ENCODE data around the gene RNF149.
"Not testable (repeated sequence)": the region's sequence is repeated elsewhere in the genome, so short reads cannot be mapped to it uniquely, and the experiment has no call there.

Gene RNF149

DNA sequence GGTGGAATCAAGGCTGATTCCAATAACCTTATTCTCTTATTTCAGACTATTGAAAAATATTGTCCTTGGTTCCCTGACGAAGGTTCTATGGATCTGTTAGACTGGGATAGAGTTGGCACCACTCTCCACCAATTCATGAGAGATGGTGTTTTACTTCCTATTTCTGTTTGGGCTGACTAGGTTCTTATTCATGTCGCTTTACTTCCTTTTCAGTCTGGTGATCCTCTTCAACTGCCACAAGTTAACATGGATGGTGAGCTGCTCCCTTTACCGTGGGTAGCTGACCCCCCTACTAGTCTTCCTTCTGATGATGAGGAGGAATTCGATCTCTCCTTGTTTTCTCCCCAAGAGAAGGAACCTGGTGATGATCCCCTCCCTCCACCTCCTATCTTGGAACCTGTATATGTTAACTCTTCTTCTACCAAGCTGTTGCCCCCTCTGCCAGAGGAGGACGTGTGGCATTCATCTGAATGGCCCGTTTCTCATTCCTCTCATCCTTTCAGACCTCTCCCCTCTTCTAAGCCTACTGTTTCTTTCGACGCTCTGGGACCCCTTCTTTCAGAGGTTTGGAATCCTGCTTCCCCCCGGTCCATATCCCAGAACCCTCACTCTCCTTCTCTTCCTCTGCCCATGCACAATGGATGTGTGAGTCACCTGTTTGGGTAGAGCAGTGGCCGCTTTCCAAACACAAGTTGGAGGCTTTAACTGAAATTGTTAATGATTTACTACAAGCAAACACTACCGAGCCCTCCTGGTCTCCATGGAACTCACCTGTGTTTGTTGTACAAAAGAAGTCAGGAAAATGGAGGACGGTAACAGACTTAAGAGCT is 69.4 kb downstream of the RNF149 start:
- no peak overlapping the region for H3K4me2 ChIP-seq (ENCODE audit: low read depth, low read length, poor library complexity, severe bottlenecking)
- no peaks in the 10 kb centered on the region for H3K79me2 ChIP-seq (ENCODE audit: insufficient read depth, low read length)
- no peak overlapping the region for H2AFZ ChIP-seq (ENCODE audit: low read depth, low read length, severe bottlenecking)
- no peak overlapping the region for H3K4me3 ChIP-seq (ENCODE audit: insufficient read depth, low read length, poor library complexity, severe bottlenecking)
- no peak overlapping the region for H3K9ac ChIP-seq (ENCODE audit: low read length)
- no peak overlapping the region for H3K27ac ChIP-seq (ENCODE audit: low read depth, low read length)
- H3F3A ChIP-seq (ENCODE audit: insufficient read depth) = no peaks in the 10 kb centered on the region
- no peaks in the 10 kb centered on the region for H3K36me3 ChIP-seq (ENCODE audit: low read length)
- TF ChIP-seq CTCF (IDR thresholded peaks at IDR 0.05; ENCODE audit: insufficient read depth, low read length, poor library complexity, severe bottlenecking) (no peak), EZH2phosphoT487 (conservative IDR thresholded peaks at IDR 0.05; ENCODE audit: low read length) (no peak)
- H3K9me2 ChIP-seq (replicated peaks; ENCODE audit: insufficient read depth, low read length) = no peaks in the 10 kb centered on the region
- no peaks in the 10 kb centered on the region for H4K20me1 ChIP-seq (ENCODE audit: low read depth, low read length)
- H3K9me3 ChIP-seq (ENCODE audit: insufficient read depth, low read length) = no peaks in the 10 kb centered on the region
- no peaks in the 10 kb centered on the region for H3K27me3 ChIP-seq (ENCODE audit: low read length)

DNA sequence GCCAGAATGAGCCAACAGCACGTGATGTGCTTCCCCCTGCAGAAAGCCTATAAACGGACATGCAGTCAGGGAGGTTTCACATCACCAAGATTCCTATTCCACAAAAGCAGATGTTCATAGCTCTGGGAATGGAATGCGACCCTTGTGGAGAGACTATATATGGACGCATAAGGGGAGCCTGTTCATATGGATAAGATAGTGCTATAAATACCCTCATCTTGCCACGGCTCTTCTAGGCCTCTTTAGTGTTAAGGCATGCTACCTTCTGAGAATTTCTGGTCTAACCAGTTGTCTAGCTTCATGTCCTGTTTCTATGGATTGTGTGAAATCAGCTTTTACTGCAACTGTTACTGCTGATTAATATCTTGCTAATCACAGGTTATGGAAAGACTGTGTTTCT is 70.6 kb downstream of the RNF149 start:
- H3K79me2 ChIP-seq (ENCODE audit: insufficient read depth, low read length); H3K9me3 ChIP-seq (ENCODE audit: insufficient read depth, low read length); H2AFZ ChIP-seq (ENCODE audit: low read depth, low read length, severe bottlenecking); H3K27ac ChIP-seq (ENCODE audit: low read depth, low read length); H3K4me2 ChIP-seq (ENCODE audit: low read depth, low read length, poor library complexity, severe bottlenecking); H4K20me1 ChIP-seq (ENCODE audit: low read depth, low read length); H3F3A ChIP-seq (ENCODE audit: insufficient read depth); H3K4me3 ChIP-seq (ENCODE audit: insufficient read depth, low read length, poor library complexity, severe bottlenecking); H3K9me2 ChIP-seq (replicated peaks; ENCODE audit: insufficient read depth, low read length); H3K9ac ChIP-seq (ENCODE audit: low read length); H3K36me3 ChIP-seq (ENCODE audit: low read length); H3K27me3 ChIP-seq (ENCODE audit: low read length): not testable (repeated sequence)

DNA sequence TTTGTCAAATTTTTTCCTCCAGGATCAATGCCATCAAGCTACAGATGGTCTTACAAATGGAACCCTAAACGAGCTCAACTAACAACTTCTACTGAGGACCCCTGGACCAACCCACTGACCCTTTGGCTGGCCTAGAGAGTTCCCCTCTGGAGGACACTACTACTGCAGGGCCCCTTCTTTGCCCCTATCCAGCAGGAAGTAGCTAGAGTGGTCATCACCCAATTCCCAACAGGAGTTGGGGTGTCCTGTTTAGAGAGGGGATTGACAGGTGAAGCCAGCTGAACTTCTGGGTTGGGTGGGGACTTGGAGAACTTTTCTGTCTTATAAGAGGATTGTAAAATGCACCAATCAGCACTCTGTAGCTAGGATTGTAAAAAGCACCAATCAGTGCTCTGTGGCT is 72.5 kb downstream of the RNF149 start:
- H3K27ac ChIP-seq (ENCODE audit: low read depth, low read length); H3K27me3 ChIP-seq (ENCODE audit: low read length); H2AFZ ChIP-seq (ENCODE audit: low read depth, low read length, severe bottlenecking); H3K9me3 ChIP-seq (ENCODE audit: insufficient read depth, low read length); H3K79me2 ChIP-seq (ENCODE audit: insufficient read depth, low read length); H3K9me2 ChIP-seq (replicated peaks; ENCODE audit: insufficient read depth, low read length); H3K9ac ChIP-seq (ENCODE audit: low read length); H4K20me1 ChIP-seq (ENCODE audit: low read depth, low read length); H3K4me3 ChIP-seq (ENCODE audit: insufficient read depth, low read length, poor library complexity, severe bottlenecking); H3F3A ChIP-seq (ENCODE audit: insufficient read depth); H3K4me2 ChIP-seq (ENCODE audit: low read depth, low read length, poor library complexity, severe bottlenecking); H3K36me3 ChIP-seq (ENCODE audit: low read length): not testable (repeated sequence)

- no peak overlapping the region for H3K4me3 ChIP-seq (ENCODE audit: insufficient read depth, low read length, poor library complexity, severe bottlenecking)
- no peaks in the 10 kb centered on the region for H3K9me3 ChIP-seq (ENCODE audit: insufficient read depth, low read length)
- no peak overlapping the region for H3K4me2 ChIP-seq (ENCODE audit: low read depth, low read length, poor library complexity, severe bottlenecking)
- H2AFZ ChIP-seq (ENCODE audit: low read depth, low read length, severe bottlenecking) = no peak overlapping the region
- no peaks in the 10 kb centered on the region for H4K20me1 ChIP-seq (ENCODE audit: low read depth, low read length)
- H3K9me2 ChIP-seq (replicated peaks; ENCODE audit: insufficient read depth, low read length) = no peaks in the 10 kb centered on the region
- no peak overlapping the region for H3K27ac ChIP-seq (ENCODE audit: low read depth, low read length)
- no peak overlapping the region for H3K9ac ChIP-seq (ENCODE audit: low read length)
- TF ChIP-seq EZH2phosphoT487 (conservative IDR thresholded peaks at IDR 0.05; ENCODE audit: low read length) (no peak), CTCF (IDR thresholded peaks at IDR 0.05; ENCODE audit: insufficient read depth, low read length, poor library complexity, severe bottlenecking) (no peak)
- no peaks in the 10 kb centered on the region for H3F3A ChIP-seq (ENCODE audit: insufficient read depth)
- no peaks in the 10 kb centered on the region for H3K27me3 ChIP-seq (ENCODE audit: low read length)
- no peaks in the 10 kb centered on the region for H3K79me2 ChIP-seq (ENCODE audit: insufficient read depth, low read length)
- H3K36me3 ChIP-seq (ENCODE audit: low read length) = no peaks in the 10 kb centered on the region; the same call in 1 of the 2 replicates
Observed at GRCh38 chr2:101234169-101234938, 74.1 kb downstream of the RNF149 start.
